H1 (cell line): ENCODE data around the gene MRPL20. TPM values are rescaled to one million over a fixed set of nuclear protein-coding genes. Genes with fewer than 3 reads are reported as not detected.

Experiments
- CTCF ChIA-PET: fragments of 300-600 bp; sonication (Branson Sonifier 250); formaldehyde crosslinking; loops from one replicate; lab custom pipeline; 2021; ENCODE audit not compliant: partially characterized antibody; lab: Charles Lee
- POLR2A ChIA-PET: fragments of 300-600 bp; sonication (Branson Sonifier 250); formaldehyde crosslinking; loops from one replicate; lab custom pipeline; 2021; ENCODE audit warnings: inconsistent platforms; ENCODE audit not compliant: partially characterized antibody; lab: Charles Lee
- DNase-seq, 2 experiments: peaks; one replicate each; pipeline versions ENCODE4 v3.0.0 to v3.0.0-alpha.2; 2010 to 2022; ENCODE audit warnings: low spot score in 2 of 2, low read depth in 1 of 2, mixed read lengths in 1 of 2
- FAIRE-seq: peaks from 2 replicates; lab custom pipeline; 2011; peaks lifted over from hg19 to GRCh38; lab: Jason Lieb, UNC
- H2AFZ ChIP-seq: 2 replicates; pipeline ENCODE4 v1.8.1; 2012; ENCODE audit warnings: low read length, inconsistent platforms
- H2AK5ac ChIP-seq: 2 replicates; pipeline ENCODE4 v1.6.1; 2013; ENCODE audit warnings: low read depth, low read length
- H2BK120ac ChIP-seq: replicated peaks from 2 replicates; pipeline ENCODE3; 2013; ENCODE audit warnings: low read depth, low read length, inconsistent platforms
- H2BK12ac ChIP-seq: 2 replicates; pipeline ENCODE4 v1.6.1; 2013; ENCODE audit warnings: low read depth, low read length
- H2BK15ac ChIP-seq: 2 replicates; pipeline ENCODE4 v1.6.1; 2013; ENCODE audit warnings: low read length
- H2BK20ac ChIP-seq: 2 replicates; pipeline ENCODE4 v1.6.1; 2013; ENCODE audit warnings: low read length
- H2BK5ac ChIP-seq: 2 replicates; pipeline ENCODE4 v1.6.1; 2013; ENCODE audit warnings: low read depth, low read length
- H3K14ac ChIP-seq: 2 replicates; pipeline ENCODE4 v1.6.1; 2013; ENCODE audit warnings: inconsistent platforms; ENCODE audit not compliant: insufficient read length
- H3K18ac ChIP-seq: 2 replicates; pipeline ENCODE4 v1.6.1; 2013; ENCODE audit warnings: low read length; ENCODE audit errors: extremely low read depth
- H3K23ac ChIP-seq: 2 replicates; pipeline ENCODE4 v1.6.1; 2013; ENCODE audit warnings: inconsistent platforms; ENCODE audit not compliant: insufficient read length
- H3K23me2 ChIP-seq: 2 replicates; pipeline ENCODE4 v1.6.1; 2013; ENCODE audit warnings: low read depth, low read length
- H3K27ac ChIP-seq: 2 replicates; pipeline ENCODE4 v1.6.1; 2011; ENCODE audit warnings: low read depth, low read length, inconsistent platforms
- H3K27me3 ChIP-seq, 4 experiments: replicated peaks in 1 of 4; 1 replicate in 1 of 4; 2 replicates in 3 of 4; pipeline versions ENCODE4 v1.6.1 to v1.8.1; 2011 to 2013; ENCODE audit warnings: low read length in 3 of 4, mild to moderate bottlenecking in 3 of 4, inconsistent platforms in 2 of 4, mixed read lengths in 2 of 4, moderate library complexity in 1 of 4; ENCODE audit not compliant: control insufficient read depth in 3 of 4, insufficient read depth in 3 of 4; ENCODE audit errors: extremely low read depth in 1 of 4
- H3K36me3 ChIP-seq, 4 experiments: 2 replicates each; pipeline versions ENCODE4 v1.6.1 to v1.8.1; 2011 to 2013; ENCODE audit warnings: mild to moderate bottlenecking in 4 of 4, low read length in 3 of 4, moderate library complexity in 2 of 4, control low read depth in 1 of 4, inconsistent platforms in 1 of 4; ENCODE audit not compliant: insufficient read depth in 4 of 4, control insufficient read depth in 2 of 4
- H3K4ac ChIP-seq: replicated peaks from 2 replicates; pipeline ENCODE3; 2013; ENCODE audit warnings: low read length, low read depth, mixed read lengths, inconsistent platforms; ENCODE audit not compliant: insufficient read length
- H3K4me1 ChIP-seq, 4 experiments: replicated peaks in 1 of 4; 1 replicate in 1 of 4; 2 replicates in 3 of 4; pipeline versions ENCODE4 v1.6.1 to v1.8.1; 2011 to 2013; ENCODE audit warnings: low read length in 3 of 4, inconsistent platforms in 2 of 4, mixed read lengths in 1 of 4; ENCODE audit not compliant: insufficient read depth in 4 of 4, control insufficient read depth in 3 of 4
- H3K4me2 ChIP-seq, 2 experiments: 2 replicates each; pipeline versions ENCODE4 v1.6.1 to v1.8.1; 2011 to 2013; ENCODE audit warnings: low read depth in 2 of 2, low read length in 2 of 2, control low read depth in 1 of 2, inconsistent platforms in 1 of 2, mild to moderate bottlenecking in 1 of 2; ENCODE audit not compliant: insufficient read depth in 1 of 2
- H3K4me3 ChIP-seq, 4 experiments: fragments of 200-600, 300-600 bp in 1 of 4; sonication (generic), shearing (Covaris generic), sonication (Bioruptor Twin) in 1 of 4; 2 replicates each; pipeline versions ENCODE4 v1.5.1 to v1.8.1; 2011 to 2016; ENCODE audit warnings: low read length in 4 of 4, low read depth in 3 of 4, control low read depth in 2 of 4, inconsistent platforms in 2 of 4, mild to moderate bottlenecking in 2 of 4, mixed read lengths in 1 of 4, moderate library complexity in 1 of 4; ENCODE audit not compliant: insufficient read depth in 2 of 4; ENCODE audit errors: extremely low read depth in 1 of 4
- H3K56ac ChIP-seq: replicated peaks from 2 replicates; pipeline ENCODE3; 2013; ENCODE audit warnings: low read depth, mild to moderate bottlenecking, mixed read lengths, low read length, inconsistent platforms; ENCODE audit not compliant: insufficient read length
- H3K79me1 ChIP-seq: 2 replicates; pipeline ENCODE4 v1.6.1; 2013; ENCODE audit warnings: low read depth, low read length, control low read depth
- H3K79me2 ChIP-seq, 2 experiments: 2 replicates each; pipeline versions ENCODE4 v1.6.1 to v1.8.1; 2012 to 2013; ENCODE audit warnings: low read length in 2 of 2, mild to moderate bottlenecking in 2 of 2, inconsistent platforms in 1 of 2; ENCODE audit not compliant: insufficient read depth in 2 of 2, control insufficient read depth in 1 of 2
- H3K9ac ChIP-seq, 4 experiments: replicated peaks in 1 of 4; 1 replicate in 1 of 4; 2 replicates in 3 of 4; pipeline versions ENCODE4 v1.6.1 to v1.8.1; 2011 to 2013; ENCODE audit warnings: low read depth in 3 of 4, low read length in 3 of 4, control low read depth in 2 of 4, mild to moderate bottlenecking in 2 of 4, moderate library complexity in 2 of 4, inconsistent platforms in 1 of 4; ENCODE audit errors: extremely low read depth in 1 of 4
- H3K9me3 ChIP-seq, 2 experiments: 2 replicates each; pipeline versions ENCODE4 v1.6.1 to v1.8.1; 2012 to 2013; ENCODE audit warnings: mild to moderate bottlenecking in 2 of 2, moderate library complexity in 2 of 2, control low read depth in 1 of 2, inconsistent platforms in 1 of 2, low read depth in 1 of 2, low read length in 1 of 2, mixed read lengths in 1 of 2; ENCODE audit not compliant: insufficient read depth in 2 of 2
- H4K20me1 ChIP-seq, 2 experiments: replicated peaks in 1 of 2; 2 replicates each; pipeline versions ENCODE3 to v1.8.1; 2011 to 2013; ENCODE audit warnings: inconsistent platforms in 2 of 2, low read length in 2 of 2, mild to moderate bottlenecking in 1 of 2; ENCODE audit not compliant: insufficient read depth in 2 of 2, control insufficient read depth in 1 of 2
- H4K5ac ChIP-seq: 2 replicates; pipeline ENCODE4 v1.6.1; 2013; ENCODE audit warnings: low read length, low read depth, mixed read lengths, inconsistent platforms; ENCODE audit not compliant: insufficient read length
- H4K8ac ChIP-seq: 2 replicates; pipeline ENCODE4 v1.8.0; 2013; ENCODE audit warnings: mild to moderate bottlenecking, moderate library complexity, low read length, inconsistent platforms; ENCODE audit not compliant: insufficient read depth; ENCODE audit errors: extremely low read depth
- H4K91ac ChIP-seq: replicated peaks from 2 replicates; pipeline ENCODE3; 2013; ENCODE audit warnings: low read length, mixed read lengths, inconsistent platforms; ENCODE audit not compliant: insufficient read length
- HDAC2 ChIP-seq, 2 experiments: fragments of 300-600 bp in 1 of 2; sonication (generic) in 1 of 2; IDR thresholded peaks; 2 replicates each; pipeline ENCODE4 v1.6.1; 2011 to 2012; ENCODE audit warnings: low read depth in 2 of 2, low read length in 2 of 2, mild to moderate bottlenecking in 2 of 2, moderate library complexity in 2 of 2, borderline replicate concordance in 1 of 2, inconsistent platforms in 1 of 2
- KDM1A ChIP-seq: fragments of 200-600, 300-600 bp; sonication (generic); IDR thresholded peaks from 2 replicates; pipeline ENCODE4 v1.7.1; 2016; ENCODE audit warnings: mild to moderate bottlenecking, low read length, borderline replicate concordance
- POLR2A ChIP-seq, 2 experiments: IDR thresholded peaks; 1 replicate in 1 of 2; 2 replicates in 1 of 2; pipeline ENCODE4 v1.6.1; 2011; ENCODE audit warnings: low read depth in 2 of 2, low read length in 2 of 2, mild to moderate bottlenecking in 2 of 2; ENCODE audit errors: control extremely low read depth in 1 of 2
- RBBP5 ChIP-seq: IDR thresholded peaks from 2 replicates; pipeline ENCODE4 v1.7.1; 2012; ENCODE audit warnings: low read depth, mild to moderate bottlenecking, inconsistent platforms, low read length, moderate library complexity, borderline replicate concordance
- RXRA ChIP-seq: IDR thresholded peaks from 2 replicates; pipeline ENCODE4 v1.6.1; 2011; ENCODE audit warnings: low read depth, mild to moderate bottlenecking, low read length, moderate library complexity; ENCODE audit not compliant: insufficient read depth
- SP2 ChIP-seq: IDR thresholded peaks from 2 replicates; pipeline ENCODE4 v1.6.1; 2012; ENCODE audit warnings: mild to moderate bottlenecking, low read length, inconsistent platforms
- TBP ChIP-seq: IDR thresholded peaks from 2 replicates; pipeline ENCODE4 v1.6.1; 2011; ENCODE audit warnings: low read depth, low read length, improper control_type of control experiment
- WGBS, 2 experiments: shearing (Covaris generic) in 1 of 2; methylation state at CpG; one replicate each; pipeline versions ENCODE4 v1.1.6 to v1.1.7; 2013 to 2015; ENCODE audit warnings: low lambda C conversion rate in 2 of 2, mixed read lengths in 2 of 2, inconsistent platforms in 1 of 2, low coverage in 1 of 2, missing lambda C conversion rate in 1 of 2; ENCODE audit not compliant: insufficient replicate concordance in 2 of 2, insufficient coverage in 1 of 2, insufficient read length in 1 of 2; ENCODE audit errors: extremely low coverage in 1 of 2, missing lambda C conversion rate in 1 of 2; 5-methylcytosine and 5-hydroxymethylcytosine counted together
- polyA plus RNA-seq, 7 experiments: library from polyadenylated mRNA; depleted of rRNA in 3 of 7; stranded (reverse) in 5 of 7; unstranded in 2 of 7; fragments of >200 nt in 5 of 7; fragments of 200-250 nt in 2 of 7; gene quantifications; 1 replicate in 5 of 7; 2 replicates in 1 of 7; 4 replicates in 1 of 7; pipeline versions ENCODE4 v1.2.1 to v1.2.3, GENCODE V29; 2011 to 2013; ENCODE audit warnings: missing spikeins in 2 of 7, mixed read lengths in 2 of 7
- total RNA-seq: library from RNA; stranded (reverse); fragmentation: NEBNext Ultra II Directional; extraction: Animal tissue kit (Norgen Biotek cat#: 25700); gene quantifications from 2 replicates; pipeline ENCODE4 v1.2.1, GENCODE V29; 2021
- TF ChIP-seq, protein P1 (sequence below), 3 experiments: IDR thresholded peaks; 1 replicate in 2 of 3; 2 replicates in 1 of 3; pipeline versions ENCODE4 v1.5.1 to v1.6.1; 2011; ENCODE audit warnings: low read length in 3 of 3, mild to moderate bottlenecking in 3 of 3, inconsistent platforms in 2 of 3, low read depth in 1 of 3, moderate library complexity in 1 of 3; ENCODE audit not compliant: insufficient read depth in 1 of 3; ENCODE audit errors: control extremely low read depth in 1 of 3

The MRPL20 gene
- total and polyA plus RNA-seq, 2 of the 8 experiments (the other 6 are each of a cell fraction or from before 2014, with no cell fraction given), result 126 to 151 TPM

DNA sequence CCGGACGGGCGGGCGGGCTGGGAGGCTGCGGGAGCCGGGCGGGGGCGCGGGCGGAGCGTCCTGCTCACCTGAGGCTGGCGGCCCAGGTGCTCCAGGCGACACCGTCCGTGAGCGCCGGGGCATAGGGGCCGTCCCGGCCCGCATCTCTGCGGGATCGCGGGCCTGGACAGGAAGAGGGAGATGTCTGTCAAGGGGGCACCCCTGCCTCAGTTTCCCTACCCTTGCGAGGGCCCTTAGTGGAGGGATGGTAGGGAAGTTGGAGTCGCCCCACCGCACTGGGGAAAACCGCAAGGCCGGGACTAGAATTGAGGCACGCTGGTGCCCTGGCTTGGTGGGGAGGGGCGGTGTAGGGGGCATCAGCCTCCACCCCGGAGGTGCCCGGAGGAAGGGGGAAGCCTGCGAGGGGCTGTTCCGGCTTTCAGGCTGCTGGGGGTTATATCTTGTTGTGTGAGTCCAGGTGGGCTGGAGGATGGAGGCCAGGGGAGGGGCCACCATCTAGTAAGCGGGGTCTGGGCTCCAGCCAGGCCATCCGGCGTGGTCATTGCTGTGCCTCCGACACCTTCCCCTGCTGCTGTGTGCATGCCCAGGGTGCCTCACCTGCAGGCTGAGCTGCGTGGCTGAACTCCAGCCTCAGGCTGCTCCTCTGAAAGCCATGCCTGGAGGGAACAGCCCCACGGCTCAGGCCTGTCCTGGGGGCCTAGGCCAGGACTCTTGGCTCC lies 29.0 kb upstream of the MRPL20 start:
- H3K14ac ChIP-seq, result no peak overlapping the region
- 0 out of 2 replicates have a peak overlapping the region, but pooled peaks have one; percentile 8 for H2BK15ac ChIP-seq
- peak overlapping the region; percentile 50; the same call in 1 of the 2 replicates for H2BK12ac ChIP-seq
- H4K5ac ChIP-seq, result no peak overlapping the region
- H2AFZ ChIP-seq, result no peak overlapping the region
- peaks cover 0 to 48% (median 38%) of the 10 kb centered on the region in 4 experiments; a peak in 6 of 7 replicates for H3K4me1 ChIP-seq
- H2BK5ac ChIP-seq, result no peak overlapping the region
- no peaks in the 10 kb centered on the region for H3K79me1 ChIP-seq
- H3K4me2 ChIP-seq, result peak overlapping the region; percentile 54 to 94
- H3K36me3 ChIP-seq, result peaks cover 0 to 7% (median 0%) of the 10 kb centered on the region in 4 experiments; a peak in 1 of 8 replicates
- no peak overlapping the region; the same call in 1 of the 2 replicates for H3K18ac ChIP-seq
- H3K4me3 ChIP-seq, result peak overlapping the region; percentile 46 to 72 (median 70)
- H2BK120ac ChIP-seq, result no peak overlapping the region
- no peak overlapping the region; a peak in 1 of 7 replicates for H3K9ac ChIP-seq
- no peak overlapping the region for H2BK20ac ChIP-seq
- H2AK5ac ChIP-seq, result 0 out of 2 replicates have a peak overlapping the region, but pooled peaks have one; percentile 88
- H4K8ac ChIP-seq, result no peak overlapping the region
- H3K27ac ChIP-seq, result no peak overlapping the region
- no peak overlapping the region for H4K91ac ChIP-seq
- POLR2A ChIA-PET, result interaction anchor here (0.6 to 22.9 kb wide), 7 partner anchors 8 to 36 kb away, joined by 3 to 515 read pairs (median 10); partner anchors contain the start of genes ANKRD65, CCNL2 and MRPL20
- CTCF ChIA-PET, result interaction anchor here (0.9 to 1.6 kb wide), 4 partner anchors 10 to 44 kb away, joined by 3 to 6 read pairs (median 4); no protein-coding TSS in a partner anchor
- FAIRE-seq (no peak), DNase-seq (no peak)
- no peak overlapping the region for H3K56ac ChIP-seq
- 31% methylated on average over 25 of the region's 40 CpGs; no CpG with 5 or more reads in 1 of the 2 experiments for WGBS, 2 experiments
- no peak overlapping the region for H3K23ac ChIP-seq
- H3K79me2 ChIP-seq, result peaks cover 0 to 8% of the 10 kb centered on the region in 2 experiments; a peak in 1 of 4 replicates
- H3K9me3 ChIP-seq, result no peaks in the 10 kb centered on the region
- peaks cover 4 to 7% of the 10 kb centered on the region in 2 experiments for H4K20me1 ChIP-seq
- H3K4ac ChIP-seq, result peak overlapping the region; percentile 69
- H3K23me2 ChIP-seq, result peaks cover 18% of the 10 kb centered on the region; the same call in 1 of the 2 replicates
- peaks cover 0 to 3% (median 0%) of the 10 kb centered on the region in 4 experiments; a peak in 2 of 7 replicates for H3K27me3 ChIP-seq
- TF ChIP-seq HDAC2 (IDR thresholded peaks at IDR 0.05; ENCODE audit: borderline replicate concordance in 1 of 2, low read depth in 2 of 2, low read length in 2 of 2), result no peak
- TF ChIP-seq POLR2A (IDR thresholded peaks at IDR 0.05; ENCODE audit: control extremely low read depth in 1 of 2, low read depth in 2 of 2, low read length in 2 of 2), result no peak
- no peak for TF ChIP-seq TBP
- TF ChIP-seq RXRA, result no peak
- no peak for TF ChIP-seq KDM1A
- no peak; the same call in 1 of the 2 replicates for TF ChIP-seq RBBP5
- TF ChIP-seq SP2, result no peak
- TF ChIP-seq, protein P1, sequence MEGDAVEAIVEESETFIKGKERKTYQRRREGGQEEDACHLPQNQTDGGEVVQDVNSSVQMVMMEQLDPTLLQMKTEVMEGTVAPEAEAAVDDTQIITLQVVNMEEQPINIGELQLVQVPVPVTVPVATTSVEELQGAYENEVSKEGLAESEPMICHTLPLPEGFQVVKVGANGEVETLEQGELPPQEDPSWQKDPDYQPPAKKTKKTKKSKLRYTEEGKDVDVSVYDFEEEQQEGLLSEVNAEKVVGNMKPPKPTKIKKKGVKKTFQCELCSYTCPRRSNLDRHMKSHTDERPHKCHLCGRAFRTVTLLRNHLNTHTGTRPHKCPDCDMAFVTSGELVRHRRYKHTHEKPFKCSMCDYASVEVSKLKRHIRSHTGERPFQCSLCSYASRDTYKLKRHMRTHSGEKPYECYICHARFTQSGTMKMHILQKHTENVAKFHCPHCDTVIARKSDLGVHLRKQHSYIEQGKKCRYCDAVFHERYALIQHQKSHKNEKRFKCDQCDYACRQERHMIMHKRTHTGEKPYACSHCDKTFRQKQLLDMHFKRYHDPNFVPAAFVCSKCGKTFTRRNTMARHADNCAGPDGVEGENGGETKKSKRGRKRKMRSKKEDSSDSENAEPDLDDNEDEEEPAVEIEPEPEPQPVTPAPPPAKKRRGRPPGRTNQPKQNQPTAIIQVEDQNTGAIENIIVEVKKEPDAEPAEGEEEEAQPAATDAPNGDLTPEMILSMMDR (IDR thresholded peaks at IDR 0.05; ENCODE audit: control extremely low read depth in 1 of 3, insufficient read depth in 1 of 3, low read depth in 1 of 3, low read length in 3 of 3), result no peak
